HFFc6 (cell line): ENCODE measurements around the gene RBFOX2. TPM values are rescaled to one million over a fixed set of nuclear protein-coding genes. Genes with fewer than 3 reads are reported as not detected.

Source experiments
- DNase-seq: peaks from one replicate; pipeline ENCODE4 v3.0.0-alpha.2; 2018
- H3K27ac Mint-ChIP-seq: 2 replicates; pipeline ENCODE4 v1.8.0; 2020; ENCODE audit warnings: mild to moderate bottlenecking, mixed read lengths
- H3K27me3 Mint-ChIP-seq: 2 replicates; pipeline ENCODE4 v1.8.0; 2021; ENCODE audit warnings: mild to moderate bottlenecking, moderate library complexity, mixed read lengths; ENCODE audit not compliant: insufficient read depth
- H3K36me3 Mint-ChIP-seq: 2 replicates; pipeline ENCODE4 v1.8.0; 2021; ENCODE audit warnings: low read depth, mixed read lengths
- H3K4me1 Mint-ChIP-seq: 2 replicates; pipeline ENCODE4 v1.8.0; 2020; ENCODE audit warnings: low read depth, mixed read lengths
- H3K4me3 Mint-ChIP-seq: 2 replicates; pipeline ENCODE4 v1.8.0; 2020; ENCODE audit warnings: mild to moderate bottlenecking, moderate library complexity, mixed read lengths
- H3K9me3 Mint-ChIP-seq: 2 replicates; pipeline ENCODE4 v1.8.0; 2020; ENCODE audit warnings: mild to moderate bottlenecking, mixed read lengths
- CTCF ChIP-seq: fragments of 200-600 bp; sonication (generic); IDR thresholded peaks from 2 replicates; pipeline ENCODE4 v1.5.0; 2021; ENCODE audit warnings: antibody characterized with exemption, mild to moderate bottlenecking
- total RNA-seq, 6 experiments: library from RNA; stranded (reverse); fragmentation: NEBNext Ultra II Directional; extraction: Animal tissue kit (Norgen Biotek cat#: 25700); gene quantifications; 2 replicates in 1 of 6; 3 replicates in 5 of 6; pipeline ENCODE4 v1.2.3, GENCODE V29; 2021

Gene RBFOX2
- total RNA-seq, 6 experiments from 2014 or later, result 139 to 165 (median 155) TPM

- Mint-ChIP-seq H3K27ac (peak overlapping the region; percentile 85), H3K4me1 (peaks cover 95% of the 10 kb centered on the region), H3K9me3 (no peaks in the 10 kb centered on the region), H3K36me3 (peaks cover 42% of the 10 kb centered on the region), H3K4me3 (peak overlapping the region; percentile 63), H3K27me3 (peaks cover 1% of the 10 kb centered on the region; the same call in 1 of the 2 replicates)
- no peak for TF ChIP-seq CTCF
- DNase-seq, result peak; percentile 89
These were observed 244.5 kb downstream of the RBFOX2 start for GRCh38 chr22:35783943-35784614.

- Mint-ChIP-seq H3K36me3 (peaks cover 33% of the 10 kb centered on the region), H3K27ac (peak overlapping the region; percentile 63), H3K4me3 (no peak overlapping the region), H3K4me1 (peaks cover 97% of the 10 kb centered on the region), H3K9me3 (no peaks in the 10 kb centered on the region), H3K27me3 (peaks cover 1% of the 10 kb centered on the region; the same call in 1 of the 2 replicates)
- no peak for TF ChIP-seq CTCF
- DNase-seq, result no peak
These were observed 246.1 kb downstream of the RBFOX2 start for GRCh38 chr22:35782504-35782903.

- Mint-ChIP-seq H3K4me1 (peaks cover 97% of the 10 kb centered on the region), H3K27me3 (peaks cover 1% of the 10 kb centered on the region; the same call in 1 of the 2 replicates), H3K27ac (peak overlapping the region; percentile 16; the same call in 1 of the 2 replicates), H3K36me3 (peaks cover 33% of the 10 kb centered on the region), H3K4me3 (no peak overlapping the region), H3K9me3 (no peaks in the 10 kb centered on the region)
- DNase-seq, result no peak
- no peak for TF ChIP-seq CTCF
These were observed 246.7 kb downstream of the RBFOX2 start for GRCh38 chr22:35781898-35782297.

- no peaks in the 10 kb centered on the region for H3K27me3 Mint-ChIP-seq
- peak overlapping the region; percentile 70 for H3K4me3 Mint-ChIP-seq
- peak; percentile 61 for DNase-seq
- TF ChIP-seq CTCF, result no peak
- peak overlapping the region; percentile 92 for H3K27ac Mint-ChIP-seq
- H3K36me3 Mint-ChIP-seq, result peaks cover 28% of the 10 kb centered on the region
- no peaks in the 10 kb centered on the region for H3K9me3 Mint-ChIP-seq
- H3K4me1 Mint-ChIP-seq, result peaks cover 66% of the 10 kb centered on the region
These were observed 251.2 kb downstream of the RBFOX2 start for GRCh38 chr22:35777335-35777975.

- DNase-seq, result no peak
- Mint-ChIP-seq H3K27ac (no peak overlapping the region; the same call in 1 of the 2 replicates), H3K36me3 (peaks cover 13% of the 10 kb centered on the region), H3K27me3 (no peaks in the 10 kb centered on the region), H3K4me3 (no peak overlapping the region), H3K9me3 (no peaks in the 10 kb centered on the region), H3K4me1 (peaks cover 45% of the 10 kb centered on the region)
- no peak for TF ChIP-seq CTCF
These were observed 253.3 kb downstream of the RBFOX2 start for GRCh38 chr22:35775339-35775738.
